Fibroblast of skin of right biceps (primary cell): Measurements from ENCODE around the gene TRIM28.
"Not testable (repeated sequence)": the region's sequence is repeated elsewhere in the genome, so short reads cannot be mapped to it uniquely, and the experiment has no call there.

Experiments
- DNase-seq: peaks from one replicate; pipeline ENCODE4 v3.0.0-alpha.2; 2013

TRIM28 gene

GRCh38 chr19:58562122-58563033, 18.5 kb downstream of the TRIM28 start:
- peak; percentile 37 for DNase-seq

GRCh38 chr19:58563034-58563573, 19.2 kb downstream of the TRIM28 start:
- DNase-seq: no peak

GRCh38 chr19:58563823-58564222, 20.0 kb downstream of the TRIM28 start:
- no peak for DNase-seq

GRCh38 chr19:58566989-58567388, 23.1 kb downstream of the TRIM28 start:
- no peak for DNase-seq

GRCh38 chr19:58568453-58569130, 24.7 kb downstream of the TRIM28 start:
- no peak for DNase-seq

GRCh38 chr19:58569191-58569942, 25.5 kb downstream of the TRIM28 start:
- no peak for DNase-seq

- no peak for DNase-seq
Measured at GRCh38 chr19:58569943-58570670, 26.2 kb downstream of the TRIM28 start.

GRCh38 chr19:58570770-58571574, 27.1 kb downstream of the TRIM28 start:
- DNase-seq: no peak

- DNase-seq: no peak
Measured at GRCh38 chr19:58571575-58571947, 27.7 kb downstream of the TRIM28 start.

- DNase-seq: no peak
Measured at GRCh38 chr19:58572026-58572817, 28.4 kb downstream of the TRIM28 start.

GRCh38 chr19:58572818-58573657, 29.2 kb downstream of the TRIM28 start, which contains the start of gene MZF1:
TSS of gene MZF1 (minus strand) at chr19:58573335. CDS start at chr19:58571389, 1,946 bp downstream.
- DNase-seq: peak; percentile 100

- no peak for DNase-seq
Measured at GRCh38 chr19:58573658-58574164, 29.8 kb downstream of the TRIM28 start.

GRCh38 chr19:58575183-58576041, 31.5 kb downstream of the TRIM28 start:
- DNase-seq: peak; percentile 93

GRCh38 chr19:58577581-58577980, 33.7 kb downstream of the TRIM28 start:
- DNase-seq: not testable (repeated sequence)

GRCh38 chr19:58578012-58578925, 34.4 kb downstream of the TRIM28 start:
- no peak for DNase-seq

- DNase-seq: no peak
Measured at GRCh38 chr19:58579473-58580142, 35.7 kb downstream of the TRIM28 start.
